ENCODE data around the gene CYTL1. TPM values are rescaled to one million over a fixed set of nuclear protein-coding genes. Genes with fewer than 3 reads are reported as not detected.
"Not testable (repeated sequence)": the region's sequence is repeated elsewhere in the genome, so short reads cannot be mapped to it uniquely, and the experiment has no call there.

Gene CYTL1
- total RNA-seq, 2 experiments from 2014 or later, result not detected

GRCh38 chr4:5010984-5011383 lies 8.3 kb downstream of the CYTL1 start:
- H3K9me3 Mint-ChIP-seq, result no peaks in the 10 kb centered on the region
- peaks cover 20% of the 10 kb centered on the region for H3K27me3 Mint-ChIP-seq (ENCODE audit: low read depth)
- DNase-seq, result no peak
- CTCF ChIA-PET, result interaction anchor here (0.5 kb wide), 1 partner anchor 637 kb away, joined by 4 read pairs; no protein-coding TSS in a partner anchor
- H3K4me3 Mint-ChIP-seq, result no peak overlapping the region
- no peak overlapping the region for H3K27ac Mint-ChIP-seq
- no peaks in the 10 kb centered on the region for H3K4me1 Mint-ChIP-seq (ENCODE audit: low read depth)
- intact Hi-C loops (cut with micrococcal nuclease), result no loop called here
- H3K36me3 Mint-ChIP-seq (ENCODE audit: low read depth), result no peaks in the 10 kb centered on the region

GRCh38 chr4:5009796-5010195 lies 9.5 kb downstream of the CYTL1 start:
- CTCF ChIA-PET, result interaction anchor here (1.2 kb wide), 1 partner anchor 16 kb away, joined by 3 read pairs; no protein-coding TSS in a partner anchor
- H3K4me1 Mint-ChIP-seq (ENCODE audit: low read depth), result no peaks in the 10 kb centered on the region
- intact Hi-C loops (cut with micrococcal nuclease), result no loop called here

GRCh38 chr4:5006932-5007331 lies 12.3 kb downstream of the CYTL1 start:
- H3K27me3 Mint-ChIP-seq (ENCODE audit: low read depth), result peaks cover 30% of the 10 kb centered on the region
- CTCF ChIA-PET, result interaction anchor here (1.0 kb wide), 1 partner anchor 24 kb away, joined by 3 read pairs; no protein-coding TSS in a partner anchor
- DNase-seq; H3K27ac Mint-ChIP-seq; H3K36me3 Mint-ChIP-seq (ENCODE audit: low read depth); intact Hi-C loops (cut with micrococcal nuclease); H3K9me3 Mint-ChIP-seq; H3K4me3 Mint-ChIP-seq; H3K4me1 Mint-ChIP-seq (ENCODE audit: low read depth): not testable (repeated sequence)

More at GRCh38 chr4:5009796-5010195, 9.5 kb downstream of the CYTL1 start:
- Mint-ChIP-seq H3K27ac (no peak overlapping the region), H3K4me3 (no peak overlapping the region), H3K27me3 (ENCODE audit: low read depth) (peaks cover 27% of the 10 kb centered on the region), H3K9me3 (no peaks in the 10 kb centered on the region), H3K36me3 (ENCODE audit: low read depth) (no peaks in the 10 kb centered on the region)
- DNase-seq, result no peak

GRCh38 chr4:5004496-5004895 lies 14.8 kb downstream of the CYTL1 start:
- Mint-ChIP-seq H3K9me3 (no peaks in the 10 kb centered on the region), H3K4me3 (no peak overlapping the region), H3K36me3 (ENCODE audit: low read depth) (no peaks in the 10 kb centered on the region), H3K27ac (no peak overlapping the region), H3K4me1 (ENCODE audit: low read depth) (no peaks in the 10 kb centered on the region), H3K27me3 (ENCODE audit: low read depth) (peaks cover 29% of the 10 kb centered on the region)
- no peak for DNase-seq
- CTCF ChIA-PET, result no interaction called here
- intact Hi-C loops (cut with micrococcal nuclease), result no loop called here

GRCh38 chr4:5003918-5004317 lies 15.3 kb downstream of the CYTL1 start:
- Mint-ChIP-seq H3K4me3 (no peak overlapping the region), H3K4me1 (ENCODE audit: low read depth) (no peaks in the 10 kb centered on the region), H3K27ac (no peak overlapping the region), H3K36me3 (ENCODE audit: low read depth) (no peaks in the 10 kb centered on the region), H3K9me3 (no peaks in the 10 kb centered on the region), H3K27me3 (ENCODE audit: low read depth) (peaks cover 32% of the 10 kb centered on the region)
- intact Hi-C loops (cut with micrococcal nuclease), result no loop called here
- CTCF ChIA-PET, result interaction anchor here (0.7 kb wide), 1 partner anchor 8 kb away, joined by 3 read pairs; no protein-coding TSS in a partner anchor
- DNase-seq, result no peak

GRCh38 chr4:5003372-5003857 lies 15.8 kb downstream of the CYTL1 start:
- no peaks in the 10 kb centered on the region for H3K9me3 Mint-ChIP-seq
- H3K4me1 Mint-ChIP-seq (ENCODE audit: low read depth), result no peaks in the 10 kb centered on the region
- no peak for DNase-seq
- CTCF ChIA-PET, result interaction anchor here (0.7 kb wide), 1 partner anchor 9 kb away, joined by 3 read pairs; no protein-coding TSS in a partner anchor
- H3K36me3 Mint-ChIP-seq (ENCODE audit: low read depth), result no peaks in the 10 kb centered on the region
- no peak overlapping the region for H3K27ac Mint-ChIP-seq
- intact Hi-C loops (cut with micrococcal nuclease), result no loop called here
- peaks cover 32% of the 10 kb centered on the region for H3K27me3 Mint-ChIP-seq (ENCODE audit: low read depth)
- no peak overlapping the region for H3K4me3 Mint-ChIP-seq

GRCh38 chr4:5001641-5002040 lies 17.6 kb downstream of the CYTL1 start:
- H3K4me3 Mint-ChIP-seq; H3K27ac Mint-ChIP-seq; intact Hi-C loops (cut with micrococcal nuclease); H3K36me3 Mint-ChIP-seq (ENCODE audit: low read depth); DNase-seq; H3K4me1 Mint-ChIP-seq (ENCODE audit: low read depth); H3K9me3 Mint-ChIP-seq; CTCF ChIA-PET: not testable (repeated sequence)
- peaks cover 31% of the 10 kb centered on the region for H3K27me3 Mint-ChIP-seq (ENCODE audit: low read depth)

GRCh38 chr4:4996935-4997334 lies 22.3 kb downstream of the CYTL1 start:
- intact Hi-C loops (cut with micrococcal nuclease), result loop anchor here (10.0 kb wide), 1 partner anchor 512 kb away; no protein-coding TSS in a partner anchor
- peaks cover 21% of the 10 kb centered on the region for H3K27me3 Mint-ChIP-seq (ENCODE audit: low read depth)

GRCh38 chr4:4995908-4996265 lies 23.4 kb downstream of the CYTL1 start:
- peaks cover 16% of the 10 kb centered on the region for H3K27me3 Mint-ChIP-seq (ENCODE audit: low read depth)

More at GRCh38 chr4:4996935-4997334, 22.3 kb downstream of the CYTL1 start:
- not testable (repeated sequence) for DNase-seq; H3K36me3 Mint-ChIP-seq (ENCODE audit: low read depth); H3K9me3 Mint-ChIP-seq; H3K4me3 Mint-ChIP-seq; H3K27ac Mint-ChIP-seq; H3K4me1 Mint-ChIP-seq (ENCODE audit: low read depth)
- CTCF ChIA-PET, result interaction anchor here (0.6 to 1.7 kb wide), 2 partner anchors 33 to 36 kb away, joined by 3 read pairs; no protein-coding TSS in a partner anchor

GRCh38 chr4:4995103-4995907 lies 24.0 kb downstream of the CYTL1 start:
- peak; percentile 62 for DNase-seq
- H3K4me3 Mint-ChIP-seq, result no peak overlapping the region
- H3K27me3 Mint-ChIP-seq (ENCODE audit: low read depth), result peaks cover 16% of the 10 kb centered on the region
- intact Hi-C loops (cut with micrococcal nuclease), result loop anchor here (1.0 to 10.0 kb wide), 2 partner anchors 511 to 818 kb away; no protein-coding TSS in a partner anchor
- H3K9me3 Mint-ChIP-seq, result no peaks in the 10 kb centered on the region
- CTCF ChIA-PET, result interaction anchor here (0.6 to 1.7 kb wide), 2 partner anchors 38 to 794 kb away, joined by 3 to 4 read pairs; no protein-coding TSS in a partner anchor
- H3K36me3 Mint-ChIP-seq (ENCODE audit: low read depth), result no peaks in the 10 kb centered on the region
- H3K27ac Mint-ChIP-seq, result no peak overlapping the region
- no peaks in the 10 kb centered on the region for H3K4me1 Mint-ChIP-seq (ENCODE audit: low read depth)

More at GRCh38 chr4:4995908-4996265, 23.4 kb downstream of the CYTL1 start:
- Mint-ChIP-seq H3K27ac (no peak overlapping the region), H3K4me3 (no peak overlapping the region), H3K36me3 (ENCODE audit: low read depth) (no peaks in the 10 kb centered on the region), H3K9me3 (no peaks in the 10 kb centered on the region), H3K4me1 (ENCODE audit: low read depth) (no peaks in the 10 kb centered on the region)
- no peak for DNase-seq
- intact Hi-C loops (cut with micrococcal nuclease), result loop anchor here (1.0 to 10.0 kb wide), 2 partner anchors 511 to 817 kb away; no protein-coding TSS in a partner anchor
- CTCF ChIA-PET, result interaction anchor here (0.6 to 1.7 kb wide), 2 partner anchors 37 to 794 kb away, joined by 3 to 4 read pairs; no protein-coding TSS in a partner anchor

GRCh38 chr4:4994312-4995097 lies 24.8 kb downstream of the CYTL1 start:
- H3K4me1 Mint-ChIP-seq (ENCODE audit: low read depth), result no peaks in the 10 kb centered on the region
- no peaks in the 10 kb centered on the region for H3K9me3 Mint-ChIP-seq
- DNase-seq, result no peak
- no peak overlapping the region for H3K4me3 Mint-ChIP-seq
- H3K36me3 Mint-ChIP-seq (ENCODE audit: low read depth), result no peaks in the 10 kb centered on the region
- intact Hi-C loops (cut with micrococcal nuclease), result loop anchor here (1.0 to 10.0 kb wide), 2 partner anchors 510 to 819 kb away; no protein-coding TSS in a partner anchor
- peaks cover 16% of the 10 kb centered on the region for H3K27me3 Mint-ChIP-seq (ENCODE audit: low read depth)
- H3K27ac Mint-ChIP-seq, result no peak overlapping the region
- CTCF ChIA-PET, result interaction anchor here (0.6 kb wide), 1 partner anchor 15 kb away, joined by 3 read pairs; no protein-coding TSS in a partner anchor

GRCh38 chr4:4992833-4993232 lies 26.4 kb downstream of the CYTL1 start:
- intact Hi-C loops (cut with micrococcal nuclease), result loop anchor here (10.0 kb wide), 1 partner anchor 508 kb away; no protein-coding TSS in a partner anchor
- DNase-seq, result no peak
- Mint-ChIP-seq H3K36me3 (ENCODE audit: low read depth) (no peaks in the 10 kb centered on the region), H3K4me1 (ENCODE audit: low read depth) (no peaks in the 10 kb centered on the region), H3K4me3 (no peak overlapping the region), H3K27me3 (ENCODE audit: low read depth) (peaks cover 11% of the 10 kb centered on the region), H3K27ac (no peak overlapping the region), H3K9me3 (no peaks in the 10 kb centered on the region)
- CTCF ChIA-PET, result interaction anchor here (0.5 to 0.6 kb wide), 2 partner anchors 81 to 819 kb away, joined by 3 to 4 read pairs; no protein-coding TSS in a partner anchor
